IMR-90 (cell line): ENCODE data around the gene TMEM129.

Source experiments
- POLR2A ChIP-seq: IDR thresholded peaks from 2 replicates; pipeline ENCODE4 v1.6.1; 2012; ENCODE audit warnings: mild to moderate bottlenecking, low read depth, low read length
- SMC3 ChIP-seq: fragments of 150-350 bp; IDR thresholded peaks from 2 replicates; pipeline ENCODE4 v1.6.1; 2016; ENCODE audit warnings: low read depth, mild to moderate bottlenecking, antibody characterized with exemption, low read length, moderate library complexity
- TF ChIP-seq, protein P1 (sequence below): fragments of 150-350 bp; IDR thresholded peaks from 2 replicates; pipeline ENCODE4 v1.6.1; 2016; ENCODE audit warnings: low read depth, mild to moderate bottlenecking, low read length, moderate library complexity, borderline replicate concordance
- TF ChIP-seq, protein P2 (sequence below): conservative IDR thresholded peaks from 2 replicates; pipeline ENCODE4 v1.5.1; 2012; ENCODE audit warnings: mild to moderate bottlenecking, low read depth, low read length, improper control_type of control experiment

DNA sequence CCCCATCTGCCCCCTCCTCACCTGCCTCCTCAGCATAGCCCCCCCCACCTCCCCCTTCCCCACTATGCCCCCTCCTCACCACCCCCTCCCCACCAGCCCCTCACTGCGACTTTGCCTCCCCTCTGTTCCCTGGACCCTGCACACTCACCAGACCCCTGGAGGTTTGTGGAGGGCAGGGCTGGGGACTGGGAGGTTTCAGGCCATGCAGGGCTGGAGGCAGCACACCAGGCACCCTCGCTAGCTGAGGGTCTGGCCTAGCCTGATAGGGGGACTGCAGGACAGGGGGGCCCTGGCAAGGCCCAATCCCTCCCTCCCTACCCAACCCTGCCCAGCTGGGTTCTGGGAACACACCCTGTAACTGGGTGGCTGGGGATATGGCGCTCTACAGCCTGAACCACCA is 28.2 kb upstream of the TMEM129 start:
- no peak for TF ChIP-seq POLR2A
- TF ChIP-seq, protein P1, sequence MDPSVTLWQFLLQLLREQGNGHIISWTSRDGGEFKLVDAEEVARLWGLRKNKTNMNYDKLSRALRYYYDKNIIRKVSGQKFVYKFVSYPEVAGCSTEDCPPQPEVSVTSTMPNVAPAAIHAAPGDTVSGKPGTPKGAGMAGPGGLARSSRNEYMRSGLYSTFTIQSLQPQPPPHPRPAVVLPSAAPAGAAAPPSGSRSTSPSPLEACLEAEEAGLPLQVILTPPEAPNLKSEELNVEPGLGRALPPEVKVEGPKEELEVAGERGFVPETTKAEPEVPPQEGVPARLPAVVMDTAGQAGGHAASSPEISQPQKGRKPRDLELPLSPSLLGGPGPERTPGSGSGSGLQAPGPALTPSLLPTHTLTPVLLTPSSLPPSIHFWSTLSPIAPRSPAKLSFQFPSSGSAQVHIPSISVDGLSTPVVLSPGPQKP = no peak
- TF ChIP-seq SMC3 = no peak
- TF ChIP-seq, protein P2, sequence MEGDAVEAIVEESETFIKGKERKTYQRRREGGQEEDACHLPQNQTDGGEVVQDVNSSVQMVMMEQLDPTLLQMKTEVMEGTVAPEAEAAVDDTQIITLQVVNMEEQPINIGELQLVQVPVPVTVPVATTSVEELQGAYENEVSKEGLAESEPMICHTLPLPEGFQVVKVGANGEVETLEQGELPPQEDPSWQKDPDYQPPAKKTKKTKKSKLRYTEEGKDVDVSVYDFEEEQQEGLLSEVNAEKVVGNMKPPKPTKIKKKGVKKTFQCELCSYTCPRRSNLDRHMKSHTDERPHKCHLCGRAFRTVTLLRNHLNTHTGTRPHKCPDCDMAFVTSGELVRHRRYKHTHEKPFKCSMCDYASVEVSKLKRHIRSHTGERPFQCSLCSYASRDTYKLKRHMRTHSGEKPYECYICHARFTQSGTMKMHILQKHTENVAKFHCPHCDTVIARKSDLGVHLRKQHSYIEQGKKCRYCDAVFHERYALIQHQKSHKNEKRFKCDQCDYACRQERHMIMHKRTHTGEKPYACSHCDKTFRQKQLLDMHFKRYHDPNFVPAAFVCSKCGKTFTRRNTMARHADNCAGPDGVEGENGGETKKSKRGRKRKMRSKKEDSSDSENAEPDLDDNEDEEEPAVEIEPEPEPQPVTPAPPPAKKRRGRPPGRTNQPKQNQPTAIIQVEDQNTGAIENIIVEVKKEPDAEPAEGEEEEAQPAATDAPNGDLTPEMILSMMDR = no peak
